GM18498 (cell line): ENCODE results near the gene ATP6V0A1.
"Not testable (repeated sequence)": the region's sequence is repeated elsewhere in the genome, so short reads cannot be mapped to it uniquely, and the experiment has no call there.

Experiments used
- ATAC-seq: cut with Tn5 transposase; IDR thresholded peaks from one replicate; pipeline ENCODE4 v1.9.1; 2021; ENCODE audit warnings: mild to moderate bottlenecking, moderate library complexity; ENCODE audit not compliant: unreplicated experiment

ATP6V0A1 gene

GRCh38 chr17:42431758-42432161 is 26.9 kb upstream of the ATP6V0A1 start:
- ATAC-seq: no peak

- no peak for ATAC-seq
Measured at GRCh38 chr17:42436391-42436790, 22.3 kb upstream of the ATP6V0A1 start.

GRCh38 chr17:42438600-42439567 is 19.8 kb upstream of the ATP6V0A1 start:
- ATAC-seq: no peak

- no peak for ATAC-seq
Measured at GRCh38 chr17:42441371-42442195, 17.1 kb upstream of the ATP6V0A1 start.

- no peak for ATAC-seq
Measured at GRCh38 chr17:42442196-42442565, 16.5 kb upstream of the ATP6V0A1 start.

GRCh38 chr17:42449176-42449575 is 9.5 kb upstream of the ATP6V0A1 start:
- not testable (repeated sequence) for ATAC-seq

GRCh38 chr17:42449838-42450237 is 8.8 kb upstream of the ATP6V0A1 start:
- not testable (repeated sequence) for ATAC-seq

- ATAC-seq: not testable (repeated sequence)
Measured at GRCh38 chr17:42451270-42451669, 7.4 kb upstream of the ATP6V0A1 start.

- no peak for ATAC-seq
Measured at GRCh38 chr17:42453439-42453838, 5.2 kb upstream of the ATP6V0A1 start.

GRCh38 chr17:42454987-42455386 is 3.7 kb upstream of the ATP6V0A1 start:
- not testable (repeated sequence) for ATAC-seq

GRCh38 chr17:42456223-42457106 is 2.2 kb upstream of the ATP6V0A1 start:
- no peak for ATAC-seq

- ATAC-seq: no peak
Measured at GRCh38 chr17:42457107-42457792, 1.4 kb upstream of the ATP6V0A1 start.

GRCh38 chr17:42459256-42459800 is 650 bp downstream of the ATP6V0A1 start:
- ATAC-seq: no peak

- no peak for ATAC-seq
Measured at GRCh38 chr17:42459801-42460281, 1.2 kb downstream of the ATP6V0A1 start.

- no peak for ATAC-seq
Measured at GRCh38 chr17:42460371-42460770, 1.7 kb downstream of the ATP6V0A1 start.

- ATAC-seq: no peak
Measured at GRCh38 chr17:42463976-42464400, 5.3 kb downstream of the ATP6V0A1 start.

GRCh38 chr17:42467889-42468288 is 9.2 kb downstream of the ATP6V0A1 start:
- no peak for ATAC-seq

- ATAC-seq: no peak
Measured at GRCh38 chr17:42472709-42473521, 14.2 kb downstream of the ATP6V0A1 start.

GRCh38 chr17:42474276-42474675 is 15.6 kb downstream of the ATP6V0A1 start:
- no peak for ATAC-seq
